GM12878 (cell line): ENCODE measurements around the gene FAM200A. TPM values are rescaled to one million over a fixed set of nuclear protein-coding genes. Genes with fewer than 3 reads are reported as not detected.

Experiments used
- BRCA1 ChIP-seq: IDR thresholded peaks from 2 replicates; pipeline ENCODE4 v1.6.1; 2011; ENCODE audit warnings: low read depth, low read length, improper control_type of control experiment
- CREB1 ChIP-seq: IDR thresholded peaks from 2 replicates; pipeline ENCODE4 v1.6.1; 2012; ENCODE audit warnings: low read depth, mild to moderate bottlenecking, inconsistent platforms
- EED ChIP-seq: sonication (generic); IDR thresholded peaks from 2 replicates; pipeline ENCODE4 v1.6.1; 2016; ENCODE audit warnings: antibody characterized with exemption, low read depth
- EP300 ChIP-seq, 2 experiments: fragments of 150-350 bp in 1 of 2; IDR thresholded peaks; 2 replicates each; pipeline ENCODE4 v1.6.1; 2011 to 2012; ENCODE audit warnings: low read depth in 2 of 2, low read length in 2 of 2, borderline replicate concordance in 1 of 2, improper control_type of control experiment in 1 of 2, inconsistent platforms in 1 of 2; ENCODE audit not compliant: control insufficient read depth in 1 of 2
- ESRRA ChIP-seq: IDR thresholded peaks from 2 replicates; pipeline ENCODE4 v1.6.1; 2012; ENCODE audit warnings: mild to moderate bottlenecking, low read length, improper control_type of control experiment
- GABPA ChIP-seq: IDR thresholded peaks from 2 replicates; pipeline ENCODE4 v1.6.1; 2014; ENCODE audit warnings: antibody characterized with exemption, low read depth, mild to moderate bottlenecking, inconsistent platforms
- HCFC1 ChIP-seq: fragments of 150-350 bp; IDR thresholded peaks from 2 replicates; pipeline ENCODE4 v1.6.1; 2014; ENCODE audit warnings: low read length
- IKZF2 ChIP-seq, 2 experiments: fragments of 450-650 bp; IDR thresholded peaks; 2 replicates each; pipeline ENCODE4 v1.6.1; 2017; ENCODE audit warnings: mild to moderate bottlenecking in 2 of 2, moderate library complexity in 2 of 2
- MXI1 ChIP-seq: fragments of 150-350 bp; IDR thresholded peaks from 2 replicates; pipeline ENCODE4 v1.6.1; 2011; ENCODE audit warnings: low read depth, mild to moderate bottlenecking, inconsistent platforms, low read length, improper control_type of control experiment
- PAX5 ChIP-seq: IDR thresholded peaks from 2 replicates; pipeline ENCODE4 v1.6.1; 2011; ENCODE audit warnings: low read depth, low read length, borderline replicate concordance
- PML ChIP-seq: IDR thresholded peaks from 2 replicates; pipeline ENCODE4 v1.6.1; 2012; ENCODE audit warnings: low read length, inconsistent platforms
- POLR2A ChIP-seq: IDR thresholded peaks from 2 replicates; pipeline ENCODE4 v1.6.1; 2011; ENCODE audit warnings: low read depth, mild to moderate bottlenecking, low read length
- POLR2AphosphoS5 ChIP-seq: IDR thresholded peaks from 2 replicates; pipeline ENCODE4 v1.6.1; 2011; ENCODE audit warnings: mild to moderate bottlenecking, low read length, inconsistent platforms
- RB1 ChIP-seq: fragments of 450-650 bp; formaldehyde crosslinking; IDR thresholded peaks from 2 replicates; pipeline ENCODE4 v1.6.1; 2017; ENCODE audit warnings: mild to moderate bottlenecking, borderline replicate concordance
- RCOR1 ChIP-seq: conservative IDR thresholded peaks from 2 replicates; pipeline ENCODE4 v1.6.1; 2012; ENCODE audit warnings: low read depth, low read length, improper control_type of control experiment
- WRNIP1 ChIP-seq: IDR thresholded peaks from 2 replicates; pipeline ENCODE4 v1.6.1; 2011; ENCODE audit warnings: low read depth, low read length, improper control_type of control experiment, borderline replicate concordance
- ZNF687 ChIP-seq: fragments of 450-650 bp; IDR thresholded peaks from 2 replicates; pipeline ENCODE4 v1.6.1; 2017; ENCODE audit warnings: mild to moderate bottlenecking, moderate library complexity
- polyA plus RNA-seq, 11 experiments: library from polyadenylated mRNA; depleted of rRNA in 4 of 11; unstranded in 6 of 11; stranded (reverse) in 5 of 11; fragments of >200 nt; fragmentation: Nextera tagmentation in 4 of 11; fragmentation: Illumina TruSeq in 1 of 11; extraction: Ambion mirVana in 4 of 11; extraction: Trizol in 1 of 11; gene quantifications; 1 replicate in 1 of 11; 2 replicates in 10 of 11; pipeline versions ENCODE4 v1.2.1 to v1.2.3, GENCODE V29; 2011 to 2016; ENCODE audit warnings: inconsistent platforms in 2 of 11, missing spikeins in 2 of 11, low read depth in 1 of 11
- total RNA-seq, 4 experiments: library from RNA; depleted of rRNA in 3 of 4; stranded (reverse); fragments of >200 nt in 3 of 4; fragmentation: Illumina TruSeq in 1 of 4; extraction: Trizol in 1 of 4; gene quantifications; 2 replicates each; pipeline versions ENCODE4 v1.2.1 to v1.2.3, GENCODE V29; 2013 to 2021
- TF ChIP-seq, protein P1 (sequence below): fragments of 450-650 bp; IDR thresholded peaks from 2 replicates; pipeline ENCODE4 v1.6.1; 2017; ENCODE audit warnings: low read depth, mild to moderate bottlenecking, moderate library complexity
- TF ChIP-seq, protein P2 (sequence below): IDR thresholded peaks from 2 replicates; pipeline ENCODE4 v1.6.1; 2011; ENCODE audit warnings: low read depth, mild to moderate bottlenecking, low read length, moderate library complexity, borderline replicate concordance; ENCODE audit errors: extremely low read depth
- TF ChIP-seq, protein P3 (sequence below): fragments of 450-650 bp; conservative IDR thresholded peaks from 2 replicates; pipeline ENCODE4 v1.6.1; 2017; ENCODE audit warnings: mild to moderate bottlenecking, moderate library complexity

The FAM200A gene
- total and polyA plus RNA-seq, 10 of the 15 experiments (the other 5 are each of a cell fraction or from before 2014, with no cell fraction given), result 2.7 to 9.0 (median 6.5) TPM

DNA sequence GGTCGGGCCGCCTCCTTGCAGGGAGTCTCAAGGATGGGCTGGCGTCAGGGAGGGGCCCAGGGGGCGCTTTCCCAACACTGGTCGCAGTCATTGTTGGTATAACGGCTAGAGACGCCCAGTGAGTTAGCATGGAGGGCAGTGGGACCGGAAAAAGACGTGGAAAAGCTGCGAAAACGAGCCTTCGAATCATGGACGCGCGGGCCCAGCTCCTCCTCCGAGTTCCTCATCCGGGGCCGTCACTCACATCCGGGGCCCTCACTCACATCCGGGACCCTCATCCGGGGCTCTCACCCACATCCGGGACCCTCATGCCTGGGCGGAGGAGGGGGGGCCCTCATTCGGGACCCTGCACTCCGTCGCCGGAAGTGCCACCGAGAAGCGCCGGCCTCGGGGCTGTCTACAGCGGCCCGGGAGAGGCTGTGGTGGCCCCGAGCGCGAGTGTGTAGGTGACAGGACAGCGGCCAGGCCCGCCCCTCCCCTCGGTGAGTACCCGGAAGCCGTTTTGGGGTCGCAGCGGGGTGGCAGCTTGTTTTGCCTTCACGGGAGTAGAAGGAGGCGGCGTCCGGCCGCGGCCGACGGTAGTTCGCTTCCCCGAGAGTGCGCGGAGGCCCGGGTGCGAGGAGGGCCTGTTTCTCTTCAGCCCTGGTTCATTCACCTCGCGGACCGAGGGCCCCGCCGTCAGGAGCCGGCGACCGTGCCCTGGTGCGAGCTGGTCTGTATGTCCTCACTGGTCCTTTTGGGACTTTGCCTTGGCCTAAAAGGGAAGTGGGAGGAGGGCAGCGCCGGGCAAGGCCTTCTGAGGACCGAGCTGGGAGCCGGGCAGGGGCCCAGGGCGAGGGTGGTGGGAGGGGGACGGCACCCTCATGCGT lies 6.6 kb upstream of the FAM200A start, which contains the start of gene ZNF655 (continued):
- TF ChIP-seq, protein P1, sequence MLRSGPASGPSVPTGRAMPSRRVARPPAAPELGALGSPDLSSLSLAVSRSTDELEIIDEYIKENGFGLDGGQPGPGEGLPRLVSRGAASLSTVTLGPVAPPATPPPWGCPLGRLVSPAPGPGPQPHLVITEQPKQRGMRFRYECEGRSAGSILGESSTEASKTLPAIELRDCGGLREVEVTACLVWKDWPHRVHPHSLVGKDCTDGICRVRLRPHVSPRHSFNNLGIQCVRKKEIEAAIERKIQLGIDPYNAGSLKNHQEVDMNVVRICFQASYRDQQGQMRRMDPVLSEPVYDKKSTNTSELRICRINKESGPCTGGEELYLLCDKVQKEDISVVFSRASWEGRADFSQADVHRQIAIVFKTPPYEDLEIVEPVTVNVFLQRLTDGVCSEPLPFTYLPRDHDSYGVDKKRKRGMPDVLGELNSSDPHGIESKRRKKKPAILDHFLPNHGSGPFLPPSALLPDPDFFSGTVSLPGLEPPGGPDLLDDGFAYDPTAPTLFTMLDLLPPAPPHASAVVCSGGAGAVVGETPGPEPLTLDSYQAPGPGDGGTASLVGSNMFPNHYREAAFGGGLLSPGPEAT, result peak; percentile 64; the same call in 1 of the 2 replicates
- peak; percentile 31; the same call in 1 of the 2 replicates for TF ChIP-seq RB1
- peak; percentile 95 for TF ChIP-seq POLR2AphosphoS5
- TF ChIP-seq HCFC1, result peak; percentile 57
- TF ChIP-seq BRCA1, result no peak
- TF ChIP-seq WRNIP1, result no peak
- TF ChIP-seq, protein P2, sequence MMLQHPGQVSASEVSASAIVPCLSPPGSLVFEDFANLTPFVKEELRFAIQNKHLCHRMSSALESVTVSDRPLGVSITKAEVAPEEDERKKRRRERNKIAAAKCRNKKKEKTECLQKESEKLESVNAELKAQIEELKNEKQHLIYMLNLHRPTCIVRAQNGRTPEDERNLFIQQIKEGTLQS, result peak; percentile 7; the same call in 1 of the 2 replicates
- 0 out of 2 replicates have a peak, but pooled peaks have one; percentile 35 for TF ChIP-seq ZNF687
- peak; percentile 96 for TF ChIP-seq POLR2A
- no peak for TF ChIP-seq ESRRA
- TF ChIP-seq CREB1, result peak; percentile 74
- no peak for TF ChIP-seq EP300 (IDR thresholded peaks at IDR 0.05; ENCODE audit: borderline replicate concordance in 1 of 2, control insufficient read depth in 1 of 2, low read depth in 2 of 2, low read length in 2 of 2)
- TF ChIP-seq RCOR1, result peak; percentile 75; the same call in 1 of the 2 replicates
- TF ChIP-seq EED, result peak; percentile 46; the same call in 1 of the 2 replicates
- TF ChIP-seq IKZF2 (IDR thresholded peaks at IDR 0.05), result peak; percentile 14 to 99; a peak in 2 of 4 replicates
- peak; percentile 86 for TF ChIP-seq GABPA
- TF ChIP-seq PAX5, result no peak
- TF ChIP-seq, protein P3, sequence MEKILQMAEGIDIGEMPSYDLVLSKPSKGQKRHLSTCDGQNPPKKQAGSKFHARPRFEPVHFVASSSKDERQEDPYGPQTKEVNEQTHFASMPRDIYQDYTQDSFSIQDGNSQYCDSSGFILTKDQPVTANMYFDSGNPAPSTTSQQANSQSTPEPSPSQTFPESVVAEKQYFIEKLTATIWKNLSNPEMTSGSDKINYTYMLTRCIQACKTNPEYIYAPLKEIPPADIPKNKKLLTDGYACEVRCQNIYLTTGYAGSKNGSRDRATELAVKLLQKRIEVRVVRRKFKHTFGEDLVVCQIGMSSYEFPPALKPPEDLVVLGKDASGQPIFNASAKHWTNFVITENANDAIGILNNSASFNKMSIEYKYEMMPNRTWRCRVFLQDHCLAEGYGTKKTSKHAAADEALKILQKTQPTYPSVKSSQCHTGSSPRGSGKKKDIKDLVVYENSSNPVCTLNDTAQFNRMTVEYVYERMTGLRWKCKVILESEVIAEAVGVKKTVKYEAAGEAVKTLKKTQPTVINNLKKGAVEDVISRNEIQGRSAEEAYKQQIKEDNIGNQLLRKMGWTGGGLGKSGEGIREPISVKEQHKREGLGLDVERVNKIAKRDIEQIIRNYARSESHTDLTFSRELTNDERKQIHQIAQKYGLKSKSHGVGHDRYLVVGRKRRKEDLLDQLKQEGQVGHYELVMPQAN, result peak; percentile 89
- TF ChIP-seq PML, result peak; percentile 92
- peak; percentile 58; the same call in 1 of the 2 replicates for TF ChIP-seq MXI1
